Measurements from ENCODE around the gene MT2A. TPM values are rescaled to one million over a fixed set of nuclear protein-coding genes. Genes with fewer than 3 reads are reported as not detected.
A peak's percentile ranks its signal among the peaks of the same experiment; 100 is the strongest.

Gene MT2A
- total and polyA plus RNA-seq, 2 of the 4 experiments (the other 2 are of a cell fraction) = 25.5 to 621 TPM

GRCh38 chr16:56600398-56600999 lies 7.9 kb upstream of the MT2A start:
- no peak overlapping the region for H3K27ac ChIP-seq (ENCODE audit: insufficient read depth, low read length)
- H3K4ac ChIP-seq (ENCODE audit: low read depth, low read length) = peak overlapping the region; percentile 61; the same call in 1 of the 2 replicates
- ChIA-PET POLR2A (ENCODE audit: unreplicated experiment) (interaction anchor here (0.6 kb wide), 1 partner anchor 124 kb away, joined by 3 read pairs; no protein-coding TSS in a partner anchor), CTCF (interaction anchor here (0.6 to 1.5 kb wide), 11 partner anchors 8 to 1129 kb away, joined by 3 to 9 read pairs (median 4); partner anchors contain the start of genes NUDT21 and OGFOD1)
- H2BK15ac ChIP-seq (ENCODE audit: low read depth, low read length) = 0 out of 3 replicates have a peak overlapping the region, but pooled peaks have one; percentile 44
- no peak overlapping the region for H3K4me3 ChIP-seq (ENCODE audit: insufficient read depth, low read depth, low read length)
- H2AK9ac ChIP-seq (replicated peaks; ENCODE audit: low read depth, low read length, poor library complexity) = peak overlapping the region; percentile 52
- no TSS peak for BruUV-seq (replicated peaks)
- peaks cover 0 to 6% of the 10 kb centered on the region in 2 experiments; a peak in 1 of 4 replicates for H3K79me1 ChIP-seq (ENCODE audit: low read depth in 1 of 2, low read length in 2 of 2)
- dilution Hi-C loops (cut with HindIII; ENCODE audit: low sequenced_read_pairs, unreplicated experiment) (no loop called here), in situ Hi-C loops (cut with MboI; ENCODE audit: low sequenced_read_pairs) (loop anchor here (5.0 kb wide), 1 partner anchor 88 kb away; no protein-coding TSS in a partner anchor), intact Hi-C loops (cut with micrococcal nuclease) (loop anchor here (1.0 to 10.0 kb wide), 4 partner anchors 86 to 246 kb away; no protein-coding TSS in a partner anchor)
- peak overlapping the region in 1 of 2 experiments; percentile 36; a peak in 1 of 4 replicates for H4K8ac ChIP-seq (ENCODE audit: low read depth in 2 of 2, low read length in 2 of 2)
- no peak overlapping the region for H3K56ac ChIP-seq (ENCODE audit: extremely low read depth, insufficient read depth, low read length)
- H4K91ac ChIP-seq (ENCODE audit: insufficient read depth, low read depth, low read length) = no peak overlapping the region
- H2BK20ac ChIP-seq (ENCODE audit: low read depth, low read length) = no peak overlapping the region
- H2AFZ ChIP-seq (replicated peaks; ENCODE audit: low read length, poor library complexity) = peak overlapping the region; percentile 76
- H3K23ac ChIP-seq (ENCODE audit: low read depth, low read length) = no peak overlapping the region
- H2BK120ac ChIP-seq (ENCODE audit: low read depth, low read length) = peak overlapping the region; percentile 42; the same call in 1 of the 2 replicates
- no peak overlapping the region for H3K4me2 ChIP-seq (ENCODE audit: low read depth, low read length)
- H2AK5ac ChIP-seq (ENCODE audit: low read depth, low read length) = peak overlapping the region; percentile 77
- DNase-seq (peak; percentile 66), ATAC-seq (ENCODE audit: low read depth) (peak; percentile 93)
- no peak overlapping the region for H3K18ac ChIP-seq (ENCODE audit: low read depth, low read length)
- H2BK5ac ChIP-seq (ENCODE audit: low read depth, low read length, poor library complexity, severe bottlenecking) = no peak overlapping the region
- no peak overlapping the region for H3K14ac ChIP-seq (replicated peaks; ENCODE audit: low read depth, low read length)
- H3K36me3 ChIP-seq (ENCODE audit: control insufficient read depth, insufficient read depth, low read length) = no peaks in the 10 kb centered on the region
- H4K20me1 ChIP-seq (ENCODE audit: insufficient read depth, low read length) = no peaks in the 10 kb centered on the region
- H3K4me1 ChIP-seq (ENCODE audit: control insufficient read depth, insufficient read depth, low read length) = no peaks in the 10 kb centered on the region
- H3K9ac ChIP-seq (ENCODE audit: low read depth, low read length) = no peak overlapping the region
- peak; percentile 33; the same call in 1 of the 2 replicates for TF ChIP-seq CEBPB (IDR thresholded peaks at IDR 0.05; ENCODE audit: low read depth, low read length)
- TF ChIP-seq FOS (IDR thresholded peaks at IDR 0.05; ENCODE audit: low read depth, low read length) = no peak
- TF ChIP-seq MXI1 (IDR thresholded peaks at IDR 0.05; ENCODE audit: borderline replicate concordance, low read depth, low read length) = no peak
- no peak for TF ChIP-seq RCOR1 (IDR thresholded peaks at IDR 0.05; ENCODE audit: insufficient replicate concordance, low read length)
- peak; percentile 78 for TF ChIP-seq SMC3 (IDR thresholded peaks at IDR 0.05; ENCODE audit: low read depth, low read length)
- peak; percentile 70 for TF ChIP-seq CTCF (conservative IDR thresholded peaks at IDR 0.05; ENCODE audit: low read depth, low read length)
- TF ChIP-seq RAD21 (IDR thresholded peaks at IDR 0.05; ENCODE audit: low read length) = peak; percentile 63
- H3K27me3 ChIP-seq (ENCODE audit: control insufficient read depth, insufficient read depth, low read length) = no peaks in the 10 kb centered on the region; the same call in 1 of the 2 replicates
- H4K5ac ChIP-seq (ENCODE audit: low read depth, low read length) = no peak overlapping the region
- H3K9me1 ChIP-seq (ENCODE audit: insufficient read depth, low read length) = peaks cover 10% of the 10 kb centered on the region
- 38% methylated on average over 8 of the region's 8 CpGs; no CpG with 5 or more reads in 1 of the 2 experiments for WGBS, 2 experiments (ENCODE audit: extremely low coverage in 2 of 2, insufficient read length in 1 of 2)
- H3K9me3 ChIP-seq (ENCODE audit: control insufficient read depth, insufficient read depth, low read length) = no peaks in the 10 kb centered on the region
